ENCODE data around the gene SLC2A5. TPM values are rescaled to one million over a fixed set of nuclear protein-coding genes. Genes with fewer than 3 reads are reported as not detected.

Gene SLC2A5, protein sequence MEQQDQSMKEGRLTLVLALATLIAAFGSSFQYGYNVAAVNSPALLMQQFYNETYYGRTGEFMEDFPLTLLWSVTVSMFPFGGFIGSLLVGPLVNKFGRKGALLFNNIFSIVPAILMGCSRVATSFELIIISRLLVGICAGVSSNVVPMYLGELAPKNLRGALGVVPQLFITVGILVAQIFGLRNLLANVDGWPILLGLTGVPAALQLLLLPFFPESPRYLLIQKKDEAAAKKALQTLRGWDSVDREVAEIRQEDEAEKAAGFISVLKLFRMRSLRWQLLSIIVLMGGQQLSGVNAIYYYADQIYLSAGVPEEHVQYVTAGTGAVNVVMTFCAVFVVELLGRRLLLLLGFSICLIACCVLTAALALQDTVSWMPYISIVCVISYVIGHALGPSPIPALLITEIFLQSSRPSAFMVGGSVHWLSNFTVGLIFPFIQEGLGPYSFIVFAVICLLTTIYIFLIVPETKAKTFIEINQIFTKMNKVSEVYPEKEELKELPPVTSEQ
- total RNA-seq: 0.87 and 2.4 TPM in 2 replicates

DNA sequence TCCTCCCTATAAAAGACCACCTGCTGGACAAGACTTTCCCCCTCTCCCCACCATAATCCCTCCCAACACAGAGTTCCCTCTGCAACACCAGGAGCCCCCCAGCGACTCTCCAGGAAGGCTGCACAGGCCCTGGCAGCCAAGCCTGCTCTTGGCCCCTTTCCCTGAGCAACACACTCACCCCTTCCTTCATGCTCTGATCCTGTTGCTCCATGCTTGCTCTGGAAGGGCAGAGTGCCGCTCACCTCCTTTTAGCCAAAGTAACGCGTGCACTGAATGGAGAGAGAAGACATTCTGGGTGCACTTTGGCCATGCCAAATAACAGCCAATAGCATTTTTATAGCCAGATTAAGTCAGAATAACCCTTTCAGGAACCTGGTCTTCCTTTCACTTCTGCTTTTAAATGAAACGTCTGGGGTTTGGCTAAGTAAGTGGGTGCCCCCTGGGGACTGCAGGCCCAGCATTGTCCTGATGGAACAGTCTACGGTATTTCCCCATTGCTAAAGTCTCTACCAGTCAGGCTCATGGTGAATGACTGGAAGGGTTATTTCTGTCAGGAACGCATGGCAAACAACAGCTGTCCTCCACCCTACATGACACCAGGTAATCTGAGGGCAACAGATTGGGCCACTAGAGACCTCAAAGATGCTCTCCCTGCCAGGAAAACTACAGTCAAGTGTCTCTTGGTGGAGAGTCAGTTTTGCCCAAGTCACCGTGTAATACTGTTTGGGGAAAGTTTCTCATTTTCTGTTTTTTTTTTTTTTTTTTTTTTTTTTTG lies at the start of gene SLC2A5:
TSS of gene SLC2A5 (minus strand) at position 310 of the 775 bp plus-strand sequence. CDS start at position 211, 99 bp downstream.

Small RNA genes within 50 kb of the gene (small RNA-seq; reads per million reads assigned to genes)
- gene RF00424: 0.09 reads per million

Other genes with a start within 250 kb of the SLC2A5 start
- 538 and 1,794 TPM in 2 replicates for gene ENO1, start 190.9 kb downstream of the SLC2A5 start, total RNA-seq
- gene CA6, start 123.8 kb downstream of the SLC2A5 start, total RNA-seq: not detected in 2 replicates
- not detected in 2 replicates for gene SLC2A7, start 43.2 kb downstream of the SLC2A5 start, total RNA-seq
- 3.1 and 4.2 TPM in 2 replicates for gene GPR157, start 59.5 kb upstream of the SLC2A5 start, total RNA-seq
- gene H6PD, start 165.1 kb upstream of the SLC2A5 start, total RNA-seq: 20.4 and 33.0 TPM in 2 replicates
- gene SPSB1, start 223.3 kb upstream of the SLC2A5 start, total RNA-seq: 73.4 and 98.4 TPM in 2 replicates